SK-N-SH treated with all-trans-retinoic acid at 6 μM for 48 hours (cell line): ENCODE results near the gene MRPL41.

Experiments used
- ARNTL ChIP-seq: fragments of 450-650 bp; formaldehyde crosslinking; IDR thresholded peaks from 2 replicates; pipeline ENCODE4 v1.5.0; 2020; ENCODE audit warnings: low read depth, mild to moderate bottlenecking, moderate library complexity, borderline replicate concordance
- ESRRG ChIP-seq: fragments of 250-450 bp; sonication (Bioruptor Pico); IDR thresholded peaks from 2 replicates; pipeline ENCODE4 v1.6.1; 2021; ENCODE audit warnings: mild to moderate bottlenecking
- ISL1 ChIP-seq: fragments of 250-450 bp; sonication (Bioruptor Pico); IDR thresholded peaks from 2 replicates; pipeline ENCODE4 v2.1.2; 2022; ENCODE audit warnings: mild to moderate bottlenecking, moderate library complexity
- PPARA ChIP-seq: fragments of 250-450 bp; sonication (Bioruptor Pico); IDR thresholded peaks from 2 replicates; pipeline ENCODE4 v1.5.0; 2020; ENCODE audit warnings: mild to moderate bottlenecking, borderline replicate concordance
- TOX ChIP-seq: fragments of 250-450 bp; sonication (Bioruptor Pico); IDR thresholded peaks from 2 replicates; pipeline ENCODE4 v1.8.0; 2021; ENCODE audit warnings: mild to moderate bottlenecking, moderate library complexity, borderline replicate concordance
- ZFP3 ChIP-seq: fragments of 250-450 bp; sonication (Bioruptor Pico); IDR thresholded peaks from 2 replicates; pipeline ENCODE4 v1.5.0; 2020; ENCODE audit warnings: mild to moderate bottlenecking, moderate library complexity
- TF ChIP-seq, protein P1 (sequence below): fragments of 250-450 bp; sonication (Bioruptor Pico); IDR thresholded peaks from 2 replicates; pipeline ENCODE4 v1.8.0; 2020; ENCODE audit warnings: mild to moderate bottlenecking, moderate library complexity, borderline replicate concordance

DNA sequence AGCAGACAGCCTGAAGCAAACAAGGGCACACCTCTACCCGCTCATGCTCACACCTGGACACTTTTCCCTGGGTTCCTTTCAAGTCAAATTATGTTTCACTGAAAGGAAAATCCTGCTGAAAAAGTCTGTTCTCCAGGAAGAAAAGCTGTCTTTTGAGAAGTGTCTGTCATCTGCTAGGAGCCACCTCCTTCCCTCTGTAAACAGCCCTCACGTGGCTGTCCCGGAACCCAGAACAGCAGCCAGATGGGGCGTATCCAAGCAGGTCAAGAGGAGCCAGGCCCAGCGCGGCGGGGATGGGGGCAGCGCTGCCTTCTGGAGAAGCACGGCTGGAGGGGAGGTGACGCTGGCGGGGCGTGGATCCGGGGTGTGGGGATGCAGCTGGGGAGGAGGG lies 1.5 kb upstream of the MRPL41 start, which contains the start of gene PNPLA7:
- TF ChIP-seq PPARA (CRISPR knock-in tag) (no peak), ARNTL (CRISPR knock-in tag) (no peak), ESRRG (CRISPR knock-in tag) (no peak), ZFP3 (CRISPR knock-in tag) (no peak), TOX (CRISPR knock-in tag) (no peak), ISL1 (no peak)
- TF ChIP-seq, protein P1, sequence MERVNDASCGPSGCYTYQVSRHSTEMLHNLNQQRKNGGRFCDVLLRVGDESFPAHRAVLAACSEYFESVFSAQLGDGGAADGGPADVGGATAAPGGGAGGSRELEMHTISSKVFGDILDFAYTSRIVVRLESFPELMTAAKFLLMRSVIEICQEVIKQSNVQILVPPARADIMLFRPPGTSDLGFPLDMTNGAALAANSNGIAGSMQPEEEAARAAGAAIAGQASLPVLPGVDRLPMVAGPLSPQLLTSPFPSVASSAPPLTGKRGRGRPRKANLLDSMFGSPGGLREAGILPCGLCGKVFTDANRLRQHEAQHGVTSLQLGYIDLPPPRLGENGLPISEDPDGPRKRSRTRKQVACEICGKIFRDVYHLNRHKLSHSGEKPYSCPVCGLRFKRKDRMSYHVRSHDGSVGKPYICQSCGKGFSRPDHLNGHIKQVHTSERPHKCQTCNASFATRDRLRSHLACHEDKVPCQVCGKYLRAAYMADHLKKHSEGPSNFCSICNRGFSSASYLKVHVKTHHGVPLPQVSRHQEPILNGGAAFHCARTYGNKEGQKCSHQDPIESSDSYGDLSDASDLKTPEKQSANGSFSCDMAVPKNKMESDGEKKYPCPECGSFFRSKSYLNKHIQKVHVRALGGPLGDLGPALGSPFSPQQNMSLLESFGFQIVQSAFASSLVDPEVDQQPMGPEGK (CRISPR knock-in tag), result no peak
